Neural progenitor cell (in vitro differentiated cells): ENCODE measurements around the gene KCTD3.

Experiments used
- CTCF ChIP-seq: fragments of 200-600 bp; sonication (generic); IDR thresholded peaks from 2 replicates; pipeline ENCODE4 v1.5.1; 2017; ENCODE audit warnings: antibody characterized with exemption, mild to moderate bottlenecking
- EZH2 ChIP-seq: fragments of 200-600 bp; sonication (generic); IDR thresholded peaks from 2 replicates; pipeline ENCODE4 v1.6.1; 2017; ENCODE audit warnings: antibody characterized with exemption, mild to moderate bottlenecking, moderate library complexity

DNA sequence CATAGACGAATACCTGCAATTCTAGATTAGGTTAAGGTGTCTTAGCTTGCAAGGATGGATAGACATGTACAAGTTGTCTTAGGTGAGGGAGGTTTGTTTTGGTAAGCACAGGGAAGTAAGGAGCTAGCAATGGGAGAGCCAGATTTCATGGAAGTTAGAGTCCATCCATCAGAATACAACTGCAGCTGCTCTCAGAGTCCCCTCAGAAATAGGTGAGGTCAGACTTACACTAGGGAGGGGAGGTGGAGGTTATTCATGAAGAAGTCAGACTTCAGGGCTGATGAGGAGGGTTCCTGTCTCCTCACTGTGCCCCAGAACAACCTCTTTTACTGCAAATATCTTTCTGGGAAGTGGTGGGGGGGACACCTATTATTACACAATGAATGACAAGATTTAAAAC is 85.3 kb downstream of the KCTD3 start:
- TF ChIP-seq CTCF, result no peak
- no peak for TF ChIP-seq EZH2
